Measurements from ENCODE around the gene CTTN. TPM values are rescaled to one million over a fixed set of nuclear protein-coding genes. Genes with fewer than 3 reads are reported as not detected.

The CTTN gene
- total RNA-seq, 1 experiment from 2014 or later = 224 TPM

- H3K4ac ChIP-seq (ENCODE audit: low read depth, low read length) = no peak overlapping the region
- H2AK5ac ChIP-seq (ENCODE audit: insufficient read length, low read length) = no peak overlapping the region
- no peak overlapping the region for H3K14ac ChIP-seq (ENCODE audit: insufficient read depth, low read length)
- H4K8ac ChIP-seq (replicated peaks; ENCODE audit: insufficient read length, low read depth, low read length) = no peak overlapping the region
- H3K9ac ChIP-seq (ENCODE audit: extremely low read depth, insufficient read length, low read length) = no peak overlapping the region
- no peaks in the 10 kb centered on the region for H3K4me1 ChIP-seq (ENCODE audit: insufficient read depth, low read length)
- no peak overlapping the region for H2BK12ac ChIP-seq (ENCODE audit: insufficient read length, low read depth, low read length)
- H3K18ac ChIP-seq (ENCODE audit: insufficient read length, low read depth, low read length) = no peak overlapping the region
- H4K91ac ChIP-seq (ENCODE audit: insufficient read length, low read depth, low read length) = no peak overlapping the region
- H2AFZ ChIP-seq (ENCODE audit: low read length) = no peak overlapping the region
- H4K5ac ChIP-seq (ENCODE audit: insufficient read length, low read depth, low read length) = no peak overlapping the region
- TF ChIP-seq, protein P1, sequence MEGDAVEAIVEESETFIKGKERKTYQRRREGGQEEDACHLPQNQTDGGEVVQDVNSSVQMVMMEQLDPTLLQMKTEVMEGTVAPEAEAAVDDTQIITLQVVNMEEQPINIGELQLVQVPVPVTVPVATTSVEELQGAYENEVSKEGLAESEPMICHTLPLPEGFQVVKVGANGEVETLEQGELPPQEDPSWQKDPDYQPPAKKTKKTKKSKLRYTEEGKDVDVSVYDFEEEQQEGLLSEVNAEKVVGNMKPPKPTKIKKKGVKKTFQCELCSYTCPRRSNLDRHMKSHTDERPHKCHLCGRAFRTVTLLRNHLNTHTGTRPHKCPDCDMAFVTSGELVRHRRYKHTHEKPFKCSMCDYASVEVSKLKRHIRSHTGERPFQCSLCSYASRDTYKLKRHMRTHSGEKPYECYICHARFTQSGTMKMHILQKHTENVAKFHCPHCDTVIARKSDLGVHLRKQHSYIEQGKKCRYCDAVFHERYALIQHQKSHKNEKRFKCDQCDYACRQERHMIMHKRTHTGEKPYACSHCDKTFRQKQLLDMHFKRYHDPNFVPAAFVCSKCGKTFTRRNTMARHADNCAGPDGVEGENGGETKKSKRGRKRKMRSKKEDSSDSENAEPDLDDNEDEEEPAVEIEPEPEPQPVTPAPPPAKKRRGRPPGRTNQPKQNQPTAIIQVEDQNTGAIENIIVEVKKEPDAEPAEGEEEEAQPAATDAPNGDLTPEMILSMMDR (conservative IDR thresholded peaks at IDR 0.05) = no peak
- Mint-ChIP-seq H3K36me3 (ENCODE audit: insufficient read depth in 1 of 3, low read depth in 3 of 3) (peaks cover 18 to 19% (median 18%) of the 10 kb centered on the region in 3 experiments; a peak in 6 of 7 replicates), H3K27ac (peak overlapping the region in 1 of 3 experiments; percentile 27; a peak in 1 of 7 replicates), H3K4me1 (no peaks in the 10 kb centered on the region; a peak in 1 of 4 replicates), H3K4me3 (no peak overlapping the region), H3K9me3 (no peaks in the 10 kb centered on the region), H3K27me3 (ENCODE audit: low read depth) (no peaks in the 10 kb centered on the region)
- no peaks in the 10 kb centered on the region for H3K79me1 ChIP-seq (ENCODE audit: insufficient read depth, low read depth, low read length, poor library complexity, severe bottlenecking)
- H3T11ph ChIP-seq (ENCODE audit: low read length) = no peak overlapping the region
- no peak overlapping the region for H2BK20ac ChIP-seq (ENCODE audit: low read depth, low read length, poor library complexity, severe bottlenecking)
- H2BK120ac ChIP-seq (ENCODE audit: low read depth, low read length, poor library complexity, severe bottlenecking) = no peak overlapping the region
- peaks cover 5% of the 10 kb centered on the region for H4K20me1 ChIP-seq (ENCODE audit: control insufficient read depth, insufficient read depth, insufficient read length)
- no peak overlapping the region for H3K4me2 ChIP-seq (ENCODE audit: insufficient read depth, insufficient read length, low read length)
- H3K27me3 ChIP-seq (ENCODE audit: insufficient read depth, low read length) = no peaks in the 10 kb centered on the region
- no peak overlapping the region for H3K23ac ChIP-seq (ENCODE audit: insufficient read length, low read depth, low read length)
- no peak overlapping the region for H3K27ac ChIP-seq (ENCODE audit: insufficient read length, low read depth, low read length)
- H2BK5ac ChIP-seq (ENCODE audit: insufficient read length, low read length) = no peak overlapping the region
- no CpG with 5 or more reads among the region's 12 CpGs for WGBS (ENCODE audit: extremely low coverage, insufficient read length, low lambda C conversion rate)
- no peak overlapping the region for H3K56ac ChIP-seq (ENCODE audit: insufficient read length, low read depth, low read length)
- DNase-seq = no peak
- H2BK15ac ChIP-seq (ENCODE audit: low read depth, low read length) = no peak overlapping the region
- no peaks in the 10 kb centered on the region for H3K23me2 ChIP-seq (ENCODE audit: insufficient read length, low read depth, low read length, poor library complexity, severe bottlenecking)
- no peaks in the 10 kb centered on the region for H3K79me2 ChIP-seq (ENCODE audit: insufficient read depth, low read length)
- no peaks in the 10 kb centered on the region for H3K9me3 ChIP-seq (ENCODE audit: control insufficient read depth, low read depth, low read length)
Observed at GRCh38 chr11:70482529-70482917, 84.2 kb downstream of the CTTN start.

Data from H9 (cell line).